Measurements from ENCODE around the gene SETD4. TPM values are rescaled to one million over a fixed set of nuclear protein-coding genes. Genes with fewer than 3 reads are reported as not detected.

SETD4 gene
- total and polyA plus RNA-seq, 2 donors (not counting 1 experiment from before 2014, with no cell fraction given) = 15.1 to 48.5 TPM

DNA sequence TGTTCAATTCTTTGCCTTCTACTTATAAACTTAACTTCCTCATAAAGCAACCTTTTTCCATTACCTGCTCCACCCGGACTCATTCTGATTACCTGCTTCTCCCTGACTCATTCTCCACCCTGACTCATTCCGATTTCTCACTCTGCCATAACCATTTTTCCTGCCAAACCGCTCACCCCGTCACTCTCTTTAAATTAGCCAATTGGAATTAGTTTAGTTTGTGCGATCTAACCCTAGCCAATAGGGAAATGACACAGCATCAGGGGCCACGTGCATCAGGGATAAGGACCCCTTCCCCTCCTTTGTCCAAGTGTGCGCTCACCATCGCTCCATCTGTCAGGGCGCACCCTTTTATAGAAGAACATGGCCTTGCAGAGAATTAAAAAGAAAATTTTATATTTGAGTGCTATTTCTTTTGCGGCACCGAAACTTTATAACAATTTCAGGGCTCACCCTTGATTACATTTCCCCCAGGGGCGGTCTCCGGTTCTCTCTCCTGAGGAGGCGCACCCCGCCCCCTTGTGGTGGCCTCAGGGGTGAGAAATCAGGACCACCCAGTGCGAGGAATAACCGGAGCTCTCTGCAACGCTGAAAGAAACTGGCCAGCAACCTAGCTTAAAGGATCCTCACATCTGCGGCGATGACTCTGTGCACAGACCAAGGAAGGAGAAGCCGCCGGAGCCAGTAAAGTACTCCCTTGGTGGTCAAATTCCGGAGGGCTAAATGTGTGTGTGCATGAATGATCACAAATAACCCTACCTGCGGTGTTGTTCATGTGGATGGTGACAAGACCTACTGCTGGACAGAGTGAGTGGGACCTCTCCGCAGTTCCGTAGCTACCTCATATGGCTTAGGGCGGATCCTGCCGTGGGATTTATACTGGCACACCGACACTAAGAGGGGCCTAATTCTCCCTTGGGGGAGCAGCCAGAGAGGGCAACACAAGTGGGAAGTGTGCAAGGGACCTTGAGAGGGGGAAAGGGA is 44.3 kb upstream of the SETD4 start:
- ChIA-PET POLR2A (interaction anchor here (1.0 kb wide), 1 partner anchor 35 kb away, joined by 3 read pairs; the partner anchor contains the start of gene CBR1), CTCF (interaction anchor here (0.6 to 2.4 kb wide), 12 partner anchors 8 to 60 kb away, joined by 3 to 10 read pairs (median 3); partner anchors contain the start of genes CBR1 and SETD4)
- ATAC-seq (ENCODE audit: low read depth) (peak; percentile 71), DNase-seq (peak; percentile 72)
- intact Hi-C loops (cut with micrococcal nuclease) = loop anchor here (2.0 kb wide), 1 partner anchor 44 kb away; the partner anchor contains the start of gene SETD4
- peaks cover 8% of the 10 kb centered on the region for H3K4me1 Mint-ChIP-seq
- H3K4me1 ChIP-seq (ENCODE audit: control insufficient read depth in 2 of 2, insufficient read depth in 2 of 2, low read length in 2 of 2) = peaks cover 7 to 9% of the 10 kb centered on the region in 2 donors
- 13% methylated on average over 15 of the region's 29 CpGs for WGBS (ENCODE audit: insufficient coverage)
- peak overlapping the region; percentile 59 for H3K4me3 Mint-ChIP-seq
- peak overlapping the region; percentile 12 for H3K9ac ChIP-seq (ENCODE audit: low read length)
- TF ChIP-seq, protein P1, sequence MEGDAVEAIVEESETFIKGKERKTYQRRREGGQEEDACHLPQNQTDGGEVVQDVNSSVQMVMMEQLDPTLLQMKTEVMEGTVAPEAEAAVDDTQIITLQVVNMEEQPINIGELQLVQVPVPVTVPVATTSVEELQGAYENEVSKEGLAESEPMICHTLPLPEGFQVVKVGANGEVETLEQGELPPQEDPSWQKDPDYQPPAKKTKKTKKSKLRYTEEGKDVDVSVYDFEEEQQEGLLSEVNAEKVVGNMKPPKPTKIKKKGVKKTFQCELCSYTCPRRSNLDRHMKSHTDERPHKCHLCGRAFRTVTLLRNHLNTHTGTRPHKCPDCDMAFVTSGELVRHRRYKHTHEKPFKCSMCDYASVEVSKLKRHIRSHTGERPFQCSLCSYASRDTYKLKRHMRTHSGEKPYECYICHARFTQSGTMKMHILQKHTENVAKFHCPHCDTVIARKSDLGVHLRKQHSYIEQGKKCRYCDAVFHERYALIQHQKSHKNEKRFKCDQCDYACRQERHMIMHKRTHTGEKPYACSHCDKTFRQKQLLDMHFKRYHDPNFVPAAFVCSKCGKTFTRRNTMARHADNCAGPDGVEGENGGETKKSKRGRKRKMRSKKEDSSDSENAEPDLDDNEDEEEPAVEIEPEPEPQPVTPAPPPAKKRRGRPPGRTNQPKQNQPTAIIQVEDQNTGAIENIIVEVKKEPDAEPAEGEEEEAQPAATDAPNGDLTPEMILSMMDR (IDR thresholded peaks at IDR 0.05) = peak; percentile 72
- no peak for TF ChIP-seq EZH2 (IDR thresholded peaks at IDR 0.05; ENCODE audit: borderline replicate concordance, insufficient read depth, low read depth, low read length, poor library complexity, severe bottlenecking)
- peak overlapping the region in 2 of 5 experiments; percentile 13 to 16 for H3K4me3 ChIP-seq (ENCODE audit: control extremely low read depth in 1 of 5, extremely low read depth in 1 of 5, insufficient read depth in 1 of 5, low read depth in 2 of 5, low read length in 4 of 5)
- H3K27me3 Mint-ChIP-seq = peaks cover 26% of the 10 kb centered on the region
- H3K4me2 ChIP-seq (replicated peaks; ENCODE audit: low read depth, low read length, poor library complexity, severe bottlenecking) = peak overlapping the region; percentile 50
- H3K9me3 ChIP-seq (ENCODE audit: control extremely low read depth in 1 of 3, control insufficient read depth in 2 of 3, insufficient read depth in 1 of 3, low read length in 2 of 3) = no peaks in the 10 kb centered on the region
- no peaks in the 10 kb centered on the region for H4K20me1 ChIP-seq (ENCODE audit: control insufficient read depth, insufficient read depth, low read length, poor library complexity, severe bottlenecking)
- H3K36me3 ChIP-seq (replicated peaks in 1 of 2; ENCODE audit: control extremely low read depth in 1 of 2, control insufficient read depth in 1 of 2, extremely low read depth in 1 of 2, insufficient read depth in 2 of 2, low read length in 1 of 2) = no peaks in the 10 kb centered on the region
- no peak overlapping the region for H3K27ac ChIP-seq (ENCODE audit: low read length in 2 of 2)
- no peaks in the 10 kb centered on the region for H3K9me3 Mint-ChIP-seq (ENCODE audit: insufficient read depth)
- no peak overlapping the region for H3K27ac Mint-ChIP-seq
- H3K27me3 ChIP-seq (replicated peaks in 1 of 4; ENCODE audit: control extremely low read depth in 1 of 4, control insufficient read depth in 3 of 4, insufficient read depth in 4 of 4, low read length in 3 of 4) = peaks cover 0 to 14% (median 10%) of the 10 kb centered on the region in 4 experiments
- peak overlapping the region; percentile 52 for H2AFZ ChIP-seq (ENCODE audit: insufficient read depth, low read depth, low read length, poor library complexity, severe bottlenecking)
- H3K79me2 ChIP-seq (ENCODE audit: control insufficient read depth, insufficient read depth, low read length) = no peaks in the 10 kb centered on the region
